ENCODE results near the gene IL17RB. TPM values are rescaled to one million over a fixed set of nuclear protein-coding genes. Genes with fewer than 3 reads are reported as not detected.

Gene IL17RB
- total RNA-seq, 1 experiment from 2014 or later: not detected

- Histone ChIP-seq H3K4me1 (ENCODE audit: low read length) (no peaks in the 10 kb centered on the region), H3K79me2 (ENCODE audit: low read length) (no peaks in the 10 kb centered on the region), H3K4me2 (ENCODE audit: low read depth, low read length, poor library complexity, severe bottlenecking) (no peak overlapping the region), H3K9me2 (replicated peaks; ENCODE audit: insufficient read depth, low read length) (no peaks in the 10 kb centered on the region), H3K27ac (ENCODE audit: low read length) (no peak overlapping the region), H2AFZ (ENCODE audit: low read length) (no peak overlapping the region), H4K20me1 (ENCODE audit: insufficient read depth, low read depth, low read length) (no peaks in the 10 kb centered on the region), H3K9ac (ENCODE audit: low read length) (no peak overlapping the region), H3K27me3 (ENCODE audit: low read length) (no peaks in the 10 kb centered on the region), H3K4me3 (ENCODE audit: low read length) (no peak overlapping the region), H3K9me3 (ENCODE audit: low read length) (no peaks in the 10 kb centered on the region), H3K36me3 (ENCODE audit: insufficient read depth, low read length) (no peaks in the 10 kb centered on the region)
- DNase-seq: no peak
Measured at GRCh38 chr3:53822331-53822741, 24.0 kb upstream of the IL17RB start.

GRCh38 chr3:53823026-53823955, 23.1 kb upstream of the IL17RB start:
- no peak overlapping the region for H2AFZ ChIP-seq (ENCODE audit: low read length)
- no peak overlapping the region for H3K9ac ChIP-seq (ENCODE audit: low read length)
- H3K4me3 ChIP-seq (ENCODE audit: low read length): no peak overlapping the region
- H4K20me1 ChIP-seq (ENCODE audit: insufficient read depth, low read depth, low read length): no peaks in the 10 kb centered on the region
- no peak overlapping the region for H3K27ac ChIP-seq (ENCODE audit: low read length)
- no peaks in the 10 kb centered on the region for H3K27me3 ChIP-seq (ENCODE audit: low read length)
- no peak for DNase-seq
- no peaks in the 10 kb centered on the region for H3K9me2 ChIP-seq (replicated peaks; ENCODE audit: insufficient read depth, low read length)
- no peak overlapping the region for H3K4me2 ChIP-seq (ENCODE audit: low read depth, low read length, poor library complexity, severe bottlenecking)
- H3K4me1 ChIP-seq (ENCODE audit: low read length): no peaks in the 10 kb centered on the region
- H3K36me3 ChIP-seq (ENCODE audit: insufficient read depth, low read length): no peaks in the 10 kb centered on the region
- no peaks in the 10 kb centered on the region for H3K79me2 ChIP-seq (ENCODE audit: low read length)
- H3K9me3 ChIP-seq (ENCODE audit: low read length): no peaks in the 10 kb centered on the region

- H3K4me1 ChIP-seq (ENCODE audit: low read length): no peaks in the 10 kb centered on the region
- no peaks in the 10 kb centered on the region for H3K9me2 ChIP-seq (replicated peaks; ENCODE audit: insufficient read depth, low read length)
- no peaks in the 10 kb centered on the region for H3K79me2 ChIP-seq (ENCODE audit: low read length)
- no peak overlapping the region for H3K27ac ChIP-seq (ENCODE audit: low read length)
- DNase-seq: no peak
- H4K20me1 ChIP-seq (ENCODE audit: insufficient read depth, low read depth, low read length): no peaks in the 10 kb centered on the region
- no peaks in the 10 kb centered on the region for H3K9me3 ChIP-seq (ENCODE audit: low read length)
- no peaks in the 10 kb centered on the region for H3K27me3 ChIP-seq (ENCODE audit: low read length)
- no peak overlapping the region for H2AFZ ChIP-seq (ENCODE audit: low read length)
- H3K4me3 ChIP-seq (ENCODE audit: low read length): no peak overlapping the region
- no peak overlapping the region for H3K9ac ChIP-seq (ENCODE audit: low read length)
- no peaks in the 10 kb centered on the region for H3K36me3 ChIP-seq (ENCODE audit: insufficient read depth, low read length)
- H3K4me2 ChIP-seq (ENCODE audit: low read depth, low read length, poor library complexity, severe bottlenecking): no peak overlapping the region
Measured at GRCh38 chr3:53823956-53824657, 22.3 kb upstream of the IL17RB start.

- H3K79me2 ChIP-seq (ENCODE audit: low read length): no peaks in the 10 kb centered on the region
- no peak overlapping the region for H2AFZ ChIP-seq (ENCODE audit: low read length)
- no peak for DNase-seq
- no peaks in the 10 kb centered on the region for H3K9me3 ChIP-seq (ENCODE audit: low read length)
- H3K4me3 ChIP-seq (ENCODE audit: low read length): no peak overlapping the region
- H3K36me3 ChIP-seq (ENCODE audit: insufficient read depth, low read length): no peaks in the 10 kb centered on the region
- H3K9ac ChIP-seq (ENCODE audit: low read length): no peak overlapping the region
- no peak overlapping the region for H3K27ac ChIP-seq (ENCODE audit: low read length)
- no peaks in the 10 kb centered on the region for H3K4me1 ChIP-seq (ENCODE audit: low read length)
- H4K20me1 ChIP-seq (ENCODE audit: insufficient read depth, low read depth, low read length): no peaks in the 10 kb centered on the region
- no peak overlapping the region for H3K4me2 ChIP-seq (ENCODE audit: low read depth, low read length, poor library complexity, severe bottlenecking)
- no peaks in the 10 kb centered on the region for H3K27me3 ChIP-seq (ENCODE audit: low read length)
- no peaks in the 10 kb centered on the region for H3K9me2 ChIP-seq (replicated peaks; ENCODE audit: insufficient read depth, low read length)
Measured at GRCh38 chr3:53824795-53825194, 21.6 kb upstream of the IL17RB start.

- DNase-seq: no peak
- H2AFZ ChIP-seq (ENCODE audit: low read length): no peak overlapping the region
- no peak overlapping the region for H3K4me2 ChIP-seq (ENCODE audit: low read depth, low read length, poor library complexity, severe bottlenecking)
- no peaks in the 10 kb centered on the region for H3K27me3 ChIP-seq (ENCODE audit: low read length)
- H4K20me1 ChIP-seq (ENCODE audit: insufficient read depth, low read depth, low read length): no peaks in the 10 kb centered on the region
- H3K27ac ChIP-seq (ENCODE audit: low read length): no peak overlapping the region
- H3K9me2 ChIP-seq (replicated peaks; ENCODE audit: insufficient read depth, low read length): no peaks in the 10 kb centered on the region
- no peak overlapping the region for H3K4me3 ChIP-seq (ENCODE audit: low read length)
- H3K36me3 ChIP-seq (ENCODE audit: insufficient read depth, low read length): no peaks in the 10 kb centered on the region
- no peaks in the 10 kb centered on the region for H3K9me3 ChIP-seq (ENCODE audit: low read length)
- no peak overlapping the region for H3K9ac ChIP-seq (ENCODE audit: low read length)
- H3K4me1 ChIP-seq (ENCODE audit: low read length): no peaks in the 10 kb centered on the region
- H3K79me2 ChIP-seq (ENCODE audit: low read length): no peaks in the 10 kb centered on the region
Measured at GRCh38 chr3:53826048-53826447, 20.3 kb upstream of the IL17RB start.

- Histone ChIP-seq H3K9ac (ENCODE audit: low read length) (no peak overlapping the region), H3K4me3 (ENCODE audit: low read length) (no peak overlapping the region), H3K36me3 (ENCODE audit: insufficient read depth, low read length) (no peaks in the 10 kb centered on the region), H3K27ac (ENCODE audit: low read length) (no peak overlapping the region), H4K20me1 (ENCODE audit: insufficient read depth, low read depth, low read length) (no peaks in the 10 kb centered on the region), H3K27me3 (ENCODE audit: low read length) (no peaks in the 10 kb centered on the region), H3K79me2 (ENCODE audit: low read length) (no peaks in the 10 kb centered on the region), H3K4me1 (ENCODE audit: low read length) (no peaks in the 10 kb centered on the region), H2AFZ (ENCODE audit: low read length) (no peak overlapping the region), H3K4me2 (ENCODE audit: low read depth, low read length, poor library complexity, severe bottlenecking) (no peak overlapping the region), H3K9me3 (ENCODE audit: low read length) (no peaks in the 10 kb centered on the region), H3K9me2 (replicated peaks; ENCODE audit: insufficient read depth, low read length) (no peaks in the 10 kb centered on the region)
- DNase-seq: no peak
Measured at GRCh38 chr3:53828581-53828980, 17.8 kb upstream of the IL17RB start.

GRCh38 chr3:53829605-53830004, 16.8 kb upstream of the IL17RB start:
- no peak overlapping the region for H3K4me2 ChIP-seq (ENCODE audit: low read depth, low read length, poor library complexity, severe bottlenecking)
- H3K79me2 ChIP-seq (ENCODE audit: low read length): no peaks in the 10 kb centered on the region
- H3K4me1 ChIP-seq (ENCODE audit: low read length): no peaks in the 10 kb centered on the region
- no peak overlapping the region for H3K27ac ChIP-seq (ENCODE audit: low read length)
- no peaks in the 10 kb centered on the region for H3K36me3 ChIP-seq (ENCODE audit: insufficient read depth, low read length)
- H3K4me3 ChIP-seq (ENCODE audit: low read length): no peak overlapping the region
- no peaks in the 10 kb centered on the region for H3K9me2 ChIP-seq (replicated peaks; ENCODE audit: insufficient read depth, low read length)
- no peak overlapping the region for H2AFZ ChIP-seq (ENCODE audit: low read length)
- no peak for DNase-seq
- no peaks in the 10 kb centered on the region for H3K9me3 ChIP-seq (ENCODE audit: low read length)
- H4K20me1 ChIP-seq (ENCODE audit: insufficient read depth, low read depth, low read length): no peaks in the 10 kb centered on the region
- H3K9ac ChIP-seq (ENCODE audit: low read length): no peak overlapping the region
- no peaks in the 10 kb centered on the region for H3K27me3 ChIP-seq (ENCODE audit: low read length)

- H2AFZ ChIP-seq (ENCODE audit: low read length): no peak overlapping the region
- H3K9ac ChIP-seq (ENCODE audit: low read length): no peak overlapping the region
- H3K4me2 ChIP-seq (ENCODE audit: low read depth, low read length, poor library complexity, severe bottlenecking): no peak overlapping the region
- no peaks in the 10 kb centered on the region for H3K79me2 ChIP-seq (ENCODE audit: low read length)
- no peaks in the 10 kb centered on the region for H3K36me3 ChIP-seq (ENCODE audit: insufficient read depth, low read length)
- no peaks in the 10 kb centered on the region for H3K27me3 ChIP-seq (ENCODE audit: low read length)
- H3K4me3 ChIP-seq (ENCODE audit: low read length): no peak overlapping the region
- no peak for DNase-seq
- no peaks in the 10 kb centered on the region for H3K4me1 ChIP-seq (ENCODE audit: low read length)
- no peaks in the 10 kb centered on the region for H4K20me1 ChIP-seq (ENCODE audit: insufficient read depth, low read depth, low read length)
- H3K27ac ChIP-seq (ENCODE audit: low read length): no peak overlapping the region
- no peaks in the 10 kb centered on the region for H3K9me2 ChIP-seq (replicated peaks; ENCODE audit: insufficient read depth, low read length)
- H3K9me3 ChIP-seq (ENCODE audit: low read length): no peaks in the 10 kb centered on the region
Measured at GRCh38 chr3:53830944-53831343, 15.4 kb upstream of the IL17RB start.
